Endothelial cell of umbilical vein (primary cell): ENCODE results near the gene CYBB. TPM values are rescaled to one million over a fixed set of nuclear protein-coding genes. Genes with fewer than 3 reads are reported as not detected.

Source experiments
- BruUV-seq: library from RNA; stranded (reverse); fragments of 400-500 nt; replicated peaks from 2 replicates; lab custom pipeline; 2021; lab: Mats Ljungman, UMichigan
- CTCF ChIA-PET: fragments of 300-600, 350-600 bp; sonication (Branson Sonifier 250); formaldehyde crosslinking; loops from one replicate; lab custom pipeline; 2021; ENCODE audit warnings: antibody characterized with exemption, inconsistent platforms; lab: Charles Lee
- POLR2A ChIA-PET: fragments of 300-600, 350-600 bp; sonication (Branson Sonifier 250); formaldehyde crosslinking; loops from one replicate; lab custom pipeline; 2021; ENCODE audit warnings: antibody characterized with exemption, inconsistent platforms; lab: Charles Lee
- DNase-seq: peaks from one replicate; pipeline ENCODE4 v3.0.0-alpha.2; 2011; ENCODE audit warnings: low read depth, low spot score
- FAIRE-seq: peaks from 2 replicates; lab custom pipeline; 2011; peaks lifted over from hg19 to GRCh38; lab: Jason Lieb, UNC
- H2AFZ ChIP-seq: 2 replicates; pipeline ENCODE4 v1.6.0; 2012; ENCODE audit warnings: low read depth, low read length, control low read depth, inconsistent platforms
- H3K27ac ChIP-seq: 2 replicates; pipeline ENCODE4 v1.5.1; 2011; ENCODE audit warnings: low read depth, mild to moderate bottlenecking, control low read depth, low read length, moderate library complexity; ENCODE audit not compliant: insufficient read depth
- H3K27me3 ChIP-seq, 2 experiments: 2 replicates each; pipeline versions ENCODE4 v1.6.0 to v1.6.1; 2011; ENCODE audit warnings: low read length in 2 of 2, mixed read lengths in 1 of 2; ENCODE audit not compliant: control insufficient read depth in 2 of 2, insufficient read depth in 2 of 2
- H3K36me3 ChIP-seq, 2 experiments: 2 replicates in 1 of 2; 3 replicates in 1 of 2; pipeline ENCODE4 v1.5.1; 2011; ENCODE audit warnings: low read length in 2 of 2, mild to moderate bottlenecking in 1 of 2, moderate library complexity in 1 of 2; ENCODE audit not compliant: control insufficient read depth in 2 of 2, insufficient read depth in 2 of 2; ENCODE audit errors: extremely low read depth in 1 of 2
- H3K4me1 ChIP-seq: 3 replicates; pipeline ENCODE4 v1.5.1; 2011; ENCODE audit warnings: mild to moderate bottlenecking, low read length; ENCODE audit not compliant: control insufficient read depth, insufficient read depth; ENCODE audit errors: extremely low read depth
- H3K4me2 ChIP-seq: 2 replicates; pipeline ENCODE4 v1.6.1; 2011; ENCODE audit warnings: low read length, control low read depth, mixed read lengths; ENCODE audit not compliant: insufficient read depth
- H3K4me3 ChIP-seq, 3 experiments: fragments of 200-600 bp in 1 of 3; sonication (generic), shearing (Covaris generic) in 1 of 3; replicated peaks in 1 of 3; 2 replicates each; pipeline ENCODE4 v1.5.1; 2011 to 2016; ENCODE audit warnings: control low read depth in 3 of 3, low read length in 3 of 3, mild to moderate bottlenecking in 2 of 3, inconsistent platforms in 1 of 3, low read depth in 1 of 3, moderate library complexity in 1 of 3; ENCODE audit not compliant: insufficient read depth in 1 of 3
- H3K79me2 ChIP-seq: 2 replicates; pipeline ENCODE4 v1.6.0; 2012; ENCODE audit warnings: low read length, inconsistent platforms; ENCODE audit not compliant: control insufficient read depth, insufficient read depth
- H3K9ac ChIP-seq: replicated peaks from 2 replicates; pipeline ENCODE3; 2011; ENCODE audit warnings: low read length, control low read depth; ENCODE audit not compliant: insufficient read depth; ENCODE audit errors: extremely low read depth
- H3K9me1 ChIP-seq: replicated peaks from 3 replicates; pipeline ENCODE4 v1.6.0; 2011; ENCODE audit warnings: mild to moderate bottlenecking, low read length; ENCODE audit not compliant: control insufficient read depth, insufficient read depth; ENCODE audit errors: extremely low read depth
- H3K9me3 ChIP-seq: replicated peaks from 2 replicates; pipeline ENCODE4 v1.5.1; 2012; ENCODE audit warnings: low read length, inconsistent platforms; ENCODE audit not compliant: control insufficient read depth, insufficient read depth
- H4K20me1 ChIP-seq: replicated peaks from 2 replicates; pipeline ENCODE3; 2011; ENCODE audit warnings: mild to moderate bottlenecking, low read length; ENCODE audit not compliant: control insufficient read depth, insufficient read depth; ENCODE audit errors: extremely low read depth
- CTCF ChIP-seq, 2 donors: IDR thresholded peaks; 1 replicate in 1 of 2; 2 replicates in 1 of 2; pipeline ENCODE4 v1.5.1; 2011; ENCODE audit warnings: low read length in 2 of 2, mild to moderate bottlenecking in 2 of 2, moderate library complexity in 2 of 2, control low read depth in 1 of 2, inconsistent platforms in 1 of 2, low read depth in 1 of 2; ENCODE audit not compliant: insufficient read depth in 1 of 2; ENCODE audit errors: extremely low read depth in 1 of 2
- EZH2 ChIP-seq: IDR thresholded peaks from 2 replicates; pipeline ENCODE4 v1.6.1; 2012; ENCODE audit warnings: borderline replicate concordance, low read depth, mild to moderate bottlenecking, moderate library complexity, low read length, inconsistent platforms; ENCODE audit not compliant: severe bottlenecking
- FOS ChIP-seq: IDR thresholded peaks from 2 replicates; pipeline ENCODE4 v1.6.1; 2011; ENCODE audit warnings: mild to moderate bottlenecking, low read length, moderate library complexity, borderline replicate concordance; ENCODE audit not compliant: insufficient read depth
- GATA2 ChIP-seq: IDR thresholded peaks from 2 replicates; pipeline ENCODE4 v1.7.0; 2011; ENCODE audit warnings: low read depth, mild to moderate bottlenecking, moderate library complexity, mixed read lengths, low read length; ENCODE audit not compliant: insufficient read length, insufficient read depth
- JUN ChIP-seq: IDR thresholded peaks from 2 replicates; pipeline ENCODE4 v1.6.1; 2011; ENCODE audit warnings: borderline replicate concordance, low read depth; ENCODE audit not compliant: insufficient read length, insufficient read depth
- MAX ChIP-seq: IDR thresholded peaks from 2 replicates; pipeline ENCODE4 v1.6.1; 2011; ENCODE audit not compliant: insufficient read depth, insufficient read length
- MYC ChIP-seq: IDR thresholded peaks from one replicate; pipeline ENCODE4 v1.6.1; 2011; ENCODE audit warnings: mild to moderate bottlenecking, low read depth, low read length
- POLR2A ChIP-seq: IDR thresholded peaks from 2 replicates; pipeline ENCODE4 v1.6.1; 2012; ENCODE audit warnings: low read depth, mild to moderate bottlenecking, control low read depth, low read length
- POLR2AphosphoS5 ChIP-seq: IDR thresholded peaks from 2 replicates; pipeline ENCODE4 v1.6.1; 2012; ENCODE audit warnings: low read depth, mild to moderate bottlenecking, control low read depth, low read length, moderate library complexity; ENCODE audit not compliant: insufficient read depth
- dilution Hi-C: fragments of 300-500 bp; cut with MboI; formaldehyde crosslinking; loops from one replicate; pipeline ENCODE4 v1.15.0; 2019; ENCODE audit warnings: low sequenced_read_pairs; ENCODE audit not compliant: extremely low pct_ligation_motif_present
- intact Hi-C: fragments of 100-400 bp; cut with micrococcal nuclease; formaldehyde crosslinking; loops from one replicate; pipeline ENCODE4 v1.10.0; 2022
- polyA plus RNA-seq, 4 experiments: library from polyadenylated mRNA; depleted of rRNA in 3 of 4; stranded (reverse) in 3 of 4; unstranded in 1 of 4; fragments of >200 nt; gene quantifications; 2 replicates each; pipeline versions ENCODE4 v1.2.1 to v1.2.3, GENCODE V29; 2011 to 2012; ENCODE audit warnings: missing spikeins in 1 of 4
- total RNA-seq: library from RNA; stranded (reverse); gene quantifications from 2 replicates; pipeline ENCODE4 v1.2.3, GENCODE V29; 2021

CYBB gene
- total and polyA plus RNA-seq, 2 donors (not counting 3 experiments of a cell fraction or from before 2014, with no cell fraction given) = not detected

- H3K9ac ChIP-seq = no peak overlapping the region
Observed at GRCh38 chrX:37785569-37785968, 5.7 kb downstream of the CYBB start.

More at GRCh38 chrX:37785569-37785968, 5.7 kb downstream of the CYBB start:
- Histone ChIP-seq H3K4me1 (no peaks in the 10 kb centered on the region), H3K27ac (no peak overlapping the region), H3K27me3 (no peaks in the 10 kb centered on the region), H3K4me3 (no peak overlapping the region), H3K9me3 (no peaks in the 10 kb centered on the region), H3K79me2 (no peaks in the 10 kb centered on the region), H3K4me2 (no peak overlapping the region), H2AFZ (no peak overlapping the region), H3K36me3 (no peaks in the 10 kb centered on the region), H4K20me1 (no peaks in the 10 kb centered on the region), H3K9me1 (no peaks in the 10 kb centered on the region)
- no TSS peak for BruUV-seq
- FAIRE-seq = no peak
- dilution Hi-C loops (no loop called here), intact Hi-C loops (no loop called here)
- TF ChIP-seq FOS (no peak), JUN (no peak), CTCF (IDR thresholded peaks at IDR 0.05; ENCODE audit: extremely low read depth in 1 of 2, insufficient read depth in 1 of 2, low read depth in 1 of 2, low read length in 2 of 2) (no peak), GATA2 (no peak), MYC (no peak), MAX (no peak), POLR2A (no peak), EZH2 (no peak), POLR2AphosphoS5 (no peak)
- no peak for DNase-seq
- CTCF ChIA-PET = interaction anchor here (1.2 kb wide), 1 partner anchor 40 kb away, joined by 3 read pairs; no protein-coding TSS in a partner anchor
- POLR2A ChIA-PET = no interaction called here
